ENCODE measurements around the gene SLC13A3.

DNA sequence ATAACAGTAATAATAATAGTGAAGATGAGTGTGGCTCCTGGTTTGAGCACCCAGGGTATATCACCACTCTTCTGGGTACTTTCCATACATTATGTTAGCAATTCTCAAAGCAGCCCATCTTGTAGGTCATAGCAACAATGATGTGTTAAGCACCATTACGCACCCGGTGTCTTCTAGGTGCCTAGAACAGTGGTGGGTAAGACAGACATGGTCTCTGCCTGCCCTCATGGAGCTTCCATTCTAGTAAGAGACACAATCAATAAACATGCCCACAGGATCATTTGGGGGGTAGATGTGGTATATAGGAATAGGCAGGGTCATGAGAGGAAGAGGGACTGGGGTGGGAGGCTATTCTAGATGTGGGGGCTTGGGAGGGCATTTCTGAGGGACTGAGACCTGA lies 79.8 kb downstream of the SLC13A3 start:
- TF ChIP-seq, protein P1, sequence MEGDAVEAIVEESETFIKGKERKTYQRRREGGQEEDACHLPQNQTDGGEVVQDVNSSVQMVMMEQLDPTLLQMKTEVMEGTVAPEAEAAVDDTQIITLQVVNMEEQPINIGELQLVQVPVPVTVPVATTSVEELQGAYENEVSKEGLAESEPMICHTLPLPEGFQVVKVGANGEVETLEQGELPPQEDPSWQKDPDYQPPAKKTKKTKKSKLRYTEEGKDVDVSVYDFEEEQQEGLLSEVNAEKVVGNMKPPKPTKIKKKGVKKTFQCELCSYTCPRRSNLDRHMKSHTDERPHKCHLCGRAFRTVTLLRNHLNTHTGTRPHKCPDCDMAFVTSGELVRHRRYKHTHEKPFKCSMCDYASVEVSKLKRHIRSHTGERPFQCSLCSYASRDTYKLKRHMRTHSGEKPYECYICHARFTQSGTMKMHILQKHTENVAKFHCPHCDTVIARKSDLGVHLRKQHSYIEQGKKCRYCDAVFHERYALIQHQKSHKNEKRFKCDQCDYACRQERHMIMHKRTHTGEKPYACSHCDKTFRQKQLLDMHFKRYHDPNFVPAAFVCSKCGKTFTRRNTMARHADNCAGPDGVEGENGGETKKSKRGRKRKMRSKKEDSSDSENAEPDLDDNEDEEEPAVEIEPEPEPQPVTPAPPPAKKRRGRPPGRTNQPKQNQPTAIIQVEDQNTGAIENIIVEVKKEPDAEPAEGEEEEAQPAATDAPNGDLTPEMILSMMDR (IDR thresholded peaks at IDR 0.05; ENCODE audit: extremely low read depth in 1 of 2, insufficient read depth in 1 of 2, low read depth in 1 of 2, low read length in 2 of 2), result no peak
- TF ChIP-seq EZH2 (IDR thresholded peaks at IDR 0.05; ENCODE audit: borderline replicate concordance, low read depth, low read length, severe bottlenecking), result no peak
- no peak for TF ChIP-seq POLR2A (IDR thresholded peaks at IDR 0.05; ENCODE audit: low read depth, low read length)
- TF ChIP-seq GATA2 (IDR thresholded peaks at IDR 0.05; ENCODE audit: insufficient read depth, insufficient read length, low read depth, low read length), result no peak
- no peak for TF ChIP-seq JUN (IDR thresholded peaks at IDR 0.05; ENCODE audit: borderline replicate concordance, insufficient read depth, insufficient read length, low read depth)
- TF ChIP-seq POLR2AphosphoS5 (IDR thresholded peaks at IDR 0.05; ENCODE audit: insufficient read depth, low read depth, low read length), result no peak
- TF ChIP-seq MYC (IDR thresholded peaks at IDR 0.05; ENCODE audit: low read depth, low read length), result no peak
- TF ChIP-seq, protein P2, sequence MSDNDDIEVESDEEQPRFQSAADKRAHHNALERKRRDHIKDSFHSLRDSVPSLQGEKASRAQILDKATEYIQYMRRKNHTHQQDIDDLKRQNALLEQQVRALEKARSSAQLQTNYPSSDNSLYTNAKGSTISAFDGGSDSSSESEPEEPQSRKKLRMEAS (IDR thresholded peaks at IDR 0.05; ENCODE audit: insufficient read depth, insufficient read length), result no peak
- TF ChIP-seq FOS (IDR thresholded peaks at IDR 0.05; ENCODE audit: borderline replicate concordance, insufficient read depth, low read length), result no peak
